K562 (cell line): Measurements from ENCODE around the gene DIAPH1. TPM values are rescaled to one million over a fixed set of nuclear protein-coding genes. Genes with fewer than 3 reads are reported as not detected.

ENCODE experiments used
- ARID1B ChIP-seq: fragments of 450-650 bp; IDR thresholded peaks from 2 replicates; pipeline ENCODE4 v1.6.1; 2016; ENCODE audit warnings: antibody characterized with exemption, mild to moderate bottlenecking, inconsistent platforms
- CBFA2T3 ChIP-seq: fragments of 450-650 bp; IDR thresholded peaks from 2 replicates; pipeline ENCODE4 v1.6.1; 2017
- DACH1 ChIP-seq: fragments of 450-650 bp; IDR thresholded peaks from 2 replicates; pipeline ENCODE4 v1.6.1; 2018; ENCODE audit not compliant: partially characterized antibody
- FUS ChIP-seq: fragments of 200-400 bp; formaldehyde crosslinking; optimal IDR thresholded peaks from 2 replicates; pipeline ENCODE3; 2017; ENCODE audit warnings: low read depth, low read length
- L3MBTL2 ChIP-seq: fragments of 450-650 bp; IDR thresholded peaks from 2 replicates; pipeline ENCODE4 v1.6.1; 2016; ENCODE audit warnings: mild to moderate bottlenecking, moderate library complexity
- MEF2D ChIP-seq: conservative IDR thresholded peaks from 2 replicates; pipeline ENCODE4 v1.6.1; 2016; ENCODE audit warnings: low read depth, missing genetic modification characterization, missing compliant biosample characterization
- MLLT1 ChIP-seq, 2 experiments: fragments of 450-650 bp; IDR thresholded peaks; 2 replicates each; pipeline ENCODE4 v1.6.1; 2016
- NRF1 ChIP-seq, 2 experiments: fragments of 450-650 bp; IDR thresholded peaks in 1 of 2; conservative IDR thresholded peaks in 1 of 2; 2 replicates each; pipeline ENCODE4 v1.6.1; 2014; ENCODE audit warnings: mild to moderate bottlenecking in 2 of 2
- POLR2H ChIP-seq: IDR thresholded peaks from 2 replicates; pipeline ENCODE4 v1.6.1; 2016; ENCODE audit warnings: missing genetic modification characterization, low read depth, mild to moderate bottlenecking, control low read depth, missing compliant biosample characterization, moderate library complexity
- PURB ChIP-seq: sonication (generic); formaldehyde crosslinking; IDR thresholded peaks from 2 replicates; pipeline ENCODE4 v1.9.0; 2021; ENCODE audit warnings: low read depth, mild to moderate bottlenecking, missing genetic modification reagents
- RCOR1 ChIP-seq, 2 experiments: IDR thresholded peaks; 2 replicates each; pipeline ENCODE4 v1.6.1; 2012; ENCODE audit warnings: low read depth in 2 of 2, low read length in 2 of 2, borderline replicate concordance in 1 of 2, improper control_type of control experiment in 1 of 2
- SIX5 ChIP-seq, 2 experiments: IDR thresholded peaks; 2 replicates each; pipeline ENCODE4 v1.6.1; 2011; ENCODE audit warnings: low read length in 2 of 2, borderline replicate concordance in 1 of 2, low read depth in 1 of 2, mild to moderate bottlenecking in 1 of 2, moderate library complexity in 1 of 2; ENCODE audit not compliant: insufficient read depth in 1 of 2
- SMAD4 ChIP-seq: fragments of 250-450 bp; sonication (Bioruptor Pico); conservative IDR thresholded peaks from 2 replicates; pipeline ENCODE4 v1.8.0; 2021; ENCODE audit warnings: inconsistent platforms, mild to moderate bottlenecking, moderate library complexity
- TBL1XR1 ChIP-seq, 2 experiments: IDR thresholded peaks; 2 replicates each; pipeline ENCODE4 v1.6.1; 2012; ENCODE audit warnings: improper control_type of control experiment in 2 of 2, low read length in 2 of 2, mild to moderate bottlenecking in 1 of 2
- TRIM24 ChIP-seq, 2 experiments: fragments of 450-650 bp; IDR thresholded peaks; 2 replicates each; pipeline ENCODE4 v1.6.1; 2016
- ZNF263 ChIP-seq: sonication (generic); formaldehyde crosslinking; IDR thresholded peaks from 2 replicates; pipeline ENCODE4 v1.8.0; 2022; ENCODE audit warnings: mild to moderate bottlenecking, missing genetic modification reagents, borderline replicate concordance
- ZNF3 ChIP-seq: fragments of 250-450 bp; sonication (Bioruptor Pico); IDR thresholded peaks from 2 replicates; pipeline ENCODE4 v1.5.0; 2021; ENCODE audit warnings: mild to moderate bottlenecking, moderate library complexity
- ZNF318 ChIP-seq, 2 experiments: fragments of 450-650 bp; IDR thresholded peaks; 2 replicates each; pipeline ENCODE4 v1.6.1; 2016; ENCODE audit warnings: mild to moderate bottlenecking in 2 of 2, borderline replicate concordance in 1 of 2, low read depth in 1 of 2, moderate library complexity in 1 of 2
- ZNF76 ChIP-seq: fragments of 250-450 bp; sonication (Bioruptor Pico); IDR thresholded peaks from 2 replicates; pipeline ENCODE4 v1.4.0; 2020; ENCODE audit warnings: mild to moderate bottlenecking, moderate library complexity, borderline replicate concordance
- polyA plus RNA-seq, 8 experiments: library from polyadenylated mRNA; depleted of rRNA in 4 of 8; stranded (reverse) in 5 of 8; unstranded in 3 of 8; fragments of >200 nt; fragmentation: Nextera tagmentation in 2 of 8; fragmentation: Illumina TruSeq in 1 of 8; extraction: Ambion mirVana in 2 of 8; extraction: Trizol in 1 of 8; gene quantifications; 2 replicates each; pipeline versions ENCODE4 v1.2.1 to v1.2.3, GENCODE V29; 2011 to 2014; ENCODE audit warnings: inconsistent platforms in 1 of 8, missing spikeins in 1 of 8
- total RNA-seq, 7 experiments: library from RNA; depleted of rRNA in 6 of 7; stranded (reverse); fragments of >200 nt in 6 of 7; fragmentation: Illumina TruSeq in 2 of 7; extraction: Trizol in 2 of 7; gene quantifications; 2 replicates each; pipeline versions ENCODE4 v1.2.1 to v1.2.3, GENCODE V29; 2011 to 2021; ENCODE audit warnings: low replicate concordance in 1 of 7

Gene DIAPH1
- total and polyA plus RNA-seq, 9 of the 15 experiments (the other 6 are each of a cell fraction or from before 2014, with no cell fraction given) = 60.8 to 328 (median 97.8) TPM

GRCh38 chr5:141521244-141521781 is 97.5 kb downstream of the DIAPH1 start (continued):
- TF ChIP-seq SMAD4 (CRISPR knock-in tag) (0 out of 2 replicates have a peak, but pooled peaks have one; percentile 42), ARID1B (peak; percentile 84), MEF2D (tag) (peak; percentile 98), NRF1 (conservative IDR thresholded peaks at IDR 0.05 in 1 of 2, IDR thresholded peaks at IDR 0.05 in 1 of 2) (no peak), FUS (no peak), TBL1XR1 (IDR thresholded peaks at IDR 0.05; ENCODE audit: low read length in 2 of 2) (peak in 1 of 2 experiments; percentile 33; a peak in 1 of 4 replicates), L3MBTL2 (peak; percentile 66), ZNF318 (IDR thresholded peaks at IDR 0.05; ENCODE audit: borderline replicate concordance in 1 of 2, low read depth in 1 of 2) (peak in 1 of 2 experiments; percentile 62; a peak in 1 of 4 replicates), TRIM24 (IDR thresholded peaks at IDR 0.05) (peak in 1 of 2 experiments; percentile 67; a peak in 1 of 4 replicates), DACH1 (peak; percentile 20), MLLT1 (IDR thresholded peaks at IDR 0.05) (peak in 1 of 2 experiments; percentile 71; a peak in 1 of 4 replicates), RCOR1 (IDR thresholded peaks at IDR 0.05; ENCODE audit: borderline replicate concordance in 1 of 2, low read depth in 2 of 2, low read length in 2 of 2) (no peak; a peak in 1 of 4 replicates), ZNF76 (CRISPR knock-in tag) (no peak), PURB (CRISPR knock-in tag) (no peak), ZNF3 (CRISPR knock-in tag) (no peak), POLR2H (tag) (no peak), ZNF263 (CRISPR knock-in tag) (no peak), CBFA2T3 (peak; percentile 58), SIX5 (IDR thresholded peaks at IDR 0.05; ENCODE audit: borderline replicate concordance in 1 of 2, insufficient read depth in 1 of 2, low read depth in 1 of 2, low read length in 2 of 2) (no peak)
